Right kidney (tissue), 1 donor: ENCODE measurements around the gene XPO6.
"Not testable (repeated sequence)": the region's sequence is repeated elsewhere in the genome, so short reads cannot be mapped to it uniquely, and the experiment has no call there.

Experiments
- DNase-seq: peaks from one replicate; pipeline ENCODE4 v3.0.0-alpha.2; 2016

XPO6 gene

GRCh38 chr16:28155293-28155692 is 56.5 kb downstream of the XPO6 start:
- peak; percentile 21 for DNase-seq

GRCh38 chr16:28151180-28151579 is 60.6 kb downstream of the XPO6 start:
- DNase-seq: no peak

- no peak for DNase-seq
These were observed 62.5 kb downstream of the XPO6 start for GRCh38 chr16:28149011-28149888.

- DNase-seq: no peak
These were observed 65.2 kb downstream of the XPO6 start for GRCh38 chr16:28146536-28146935.

GRCh38 chr16:28145796-28146195 is 66.0 kb downstream of the XPO6 start:
- DNase-seq: no peak

- no peak for DNase-seq
These were observed 70.8 kb downstream of the XPO6 start for GRCh38 chr16:28140788-28141618.

- no peak for DNase-seq
These were observed 72.2 kb downstream of the XPO6 start for GRCh38 chr16:28139530-28139929.

- DNase-seq: no peak
These were observed 74.9 kb downstream of the XPO6 start for GRCh38 chr16:28136751-28137434.

GRCh38 chr16:28133666-28134065 is 78.1 kb downstream of the XPO6 start:
- no peak for DNase-seq

- DNase-seq: no peak
These were observed 79.9 kb downstream of the XPO6 start for GRCh38 chr16:28131743-28132393.

- DNase-seq: no peak
These were observed 80.6 kb downstream of the XPO6 start for GRCh38 chr16:28131181-28131580.

GRCh38 chr16:28130099-28131088 is 81.4 kb downstream of the XPO6 start:
- DNase-seq: no peak

GRCh38 chr16:28126684-28127620 is 84.8 kb downstream of the XPO6 start:
- DNase-seq: no peak

- no peak for DNase-seq
These were observed 86.2 kb downstream of the XPO6 start for GRCh38 chr16:28125592-28125991.

- DNase-seq: no peak
These were observed 90.2 kb downstream of the XPO6 start for GRCh38 chr16:28121527-28121926.

GRCh38 chr16:28120754-28121153 is 91.0 kb downstream of the XPO6 start:
- DNase-seq: no peak

- DNase-seq: no peak
These were observed 93.1 kb downstream of the XPO6 start for GRCh38 chr16:28118637-28119036.

- no peak for DNase-seq
These were observed 94.6 kb downstream of the XPO6 start for GRCh38 chr16:28117168-28117565.

GRCh38 chr16:28115866-28116265 is 95.9 kb downstream of the XPO6 start:
- not testable (repeated sequence) for DNase-seq

- no peak for DNase-seq
These were observed 98.9 kb downstream of the XPO6 start for GRCh38 chr16:28112908-28113307.
